Measurements from ENCODE around the gene GFRA1. TPM values are rescaled to one million over a fixed set of nuclear protein-coding genes. Genes with fewer than 3 reads are reported as not detected.

Gene GFRA1
- total RNA-seq, 2 experiments from 2014 or later: not detected

DNA sequence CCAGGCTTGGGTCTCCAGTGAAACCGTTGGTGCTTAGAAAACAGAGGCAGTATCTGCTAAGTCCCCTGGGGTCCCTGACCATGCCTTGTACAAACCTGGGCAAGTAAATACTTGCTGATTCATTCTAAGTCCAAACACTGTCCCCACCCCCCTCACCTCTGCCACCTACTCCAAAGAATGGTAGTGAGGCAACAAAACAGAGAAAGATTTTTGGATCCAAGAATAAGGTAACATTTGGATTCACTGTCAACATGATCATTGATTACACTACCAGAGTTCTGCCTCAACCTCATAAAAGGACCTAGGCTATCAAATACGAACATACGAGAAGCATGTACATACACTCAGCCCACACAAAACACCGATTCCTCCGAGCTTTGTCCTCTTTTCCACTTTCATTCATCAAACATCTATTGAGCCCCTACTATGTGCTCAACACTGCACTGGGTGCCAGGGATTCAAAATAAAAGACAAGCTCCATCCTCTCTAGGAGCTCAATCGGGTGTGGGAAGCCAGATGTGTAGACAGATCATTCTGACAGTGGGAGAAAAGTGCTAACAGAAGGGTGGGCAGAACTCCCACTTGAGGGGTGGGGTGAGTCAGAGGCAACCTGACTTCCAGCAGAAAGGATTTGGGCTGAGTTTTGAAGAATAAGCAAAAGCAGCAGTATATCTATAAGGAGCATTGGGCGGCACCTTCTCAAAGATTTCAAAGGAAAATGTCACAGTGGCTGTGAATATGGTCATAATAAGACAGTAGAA, 71.2 kb downstream of the GFRA1 start:
- intact Hi-C loops (cut with micrococcal nuclease): no loop called here
- H3K9me3 Mint-ChIP-seq: no peaks in the 10 kb centered on the region
- no peak for DNase-seq
- no peak overlapping the region for H3K4me3 Mint-ChIP-seq
- ChIA-PET POLR2A (no interaction called here), CTCF (no interaction called here)
- no peaks in the 10 kb centered on the region for H3K36me3 Mint-ChIP-seq (ENCODE audit: low read depth)
- TF ChIP-seq, protein P1, sequence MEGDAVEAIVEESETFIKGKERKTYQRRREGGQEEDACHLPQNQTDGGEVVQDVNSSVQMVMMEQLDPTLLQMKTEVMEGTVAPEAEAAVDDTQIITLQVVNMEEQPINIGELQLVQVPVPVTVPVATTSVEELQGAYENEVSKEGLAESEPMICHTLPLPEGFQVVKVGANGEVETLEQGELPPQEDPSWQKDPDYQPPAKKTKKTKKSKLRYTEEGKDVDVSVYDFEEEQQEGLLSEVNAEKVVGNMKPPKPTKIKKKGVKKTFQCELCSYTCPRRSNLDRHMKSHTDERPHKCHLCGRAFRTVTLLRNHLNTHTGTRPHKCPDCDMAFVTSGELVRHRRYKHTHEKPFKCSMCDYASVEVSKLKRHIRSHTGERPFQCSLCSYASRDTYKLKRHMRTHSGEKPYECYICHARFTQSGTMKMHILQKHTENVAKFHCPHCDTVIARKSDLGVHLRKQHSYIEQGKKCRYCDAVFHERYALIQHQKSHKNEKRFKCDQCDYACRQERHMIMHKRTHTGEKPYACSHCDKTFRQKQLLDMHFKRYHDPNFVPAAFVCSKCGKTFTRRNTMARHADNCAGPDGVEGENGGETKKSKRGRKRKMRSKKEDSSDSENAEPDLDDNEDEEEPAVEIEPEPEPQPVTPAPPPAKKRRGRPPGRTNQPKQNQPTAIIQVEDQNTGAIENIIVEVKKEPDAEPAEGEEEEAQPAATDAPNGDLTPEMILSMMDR (IDR thresholded peaks at IDR 0.05): no peak
- no peak for ATAC-seq
- no peak overlapping the region for H3K27ac Mint-ChIP-seq
- H3K4me1 Mint-ChIP-seq (ENCODE audit: low read depth): no peaks in the 10 kb centered on the region
- peaks cover 8% of the 10 kb centered on the region for H3K27me3 Mint-ChIP-seq

DNA sequence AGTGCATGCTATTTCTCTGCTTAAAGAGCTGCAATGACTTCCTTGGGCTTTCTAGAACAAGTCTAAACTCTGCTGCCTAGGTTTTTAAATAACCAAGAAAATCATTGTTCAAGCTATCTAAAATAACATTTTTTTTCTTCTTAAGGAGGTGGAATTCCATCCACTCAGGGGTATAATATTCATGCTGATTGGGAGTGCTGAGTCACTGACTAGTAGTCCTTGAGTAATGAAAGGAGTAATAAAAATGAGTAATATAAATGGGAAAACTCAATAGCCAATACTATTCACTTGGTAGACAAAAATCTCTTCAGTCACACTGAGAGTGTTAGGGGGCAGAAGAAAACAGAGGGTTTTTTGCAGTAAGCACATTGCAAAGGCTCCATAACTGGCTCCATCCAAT, 72.0 kb downstream of the GFRA1 start:
- ChIA-PET CTCF (interaction anchor here (0.6 kb wide), 1 partner anchor 25 kb away, joined by 5 read pairs; no protein-coding TSS in a partner anchor), POLR2A (no interaction called here)
- no peak for DNase-seq
- H3K4me1 Mint-ChIP-seq (ENCODE audit: low read depth): no peaks in the 10 kb centered on the region
- no peak for ATAC-seq
- no peaks in the 10 kb centered on the region for H3K9me3 Mint-ChIP-seq
- no peak overlapping the region for H3K27ac Mint-ChIP-seq
- no peak overlapping the region for H3K4me3 Mint-ChIP-seq
- peaks cover 8% of the 10 kb centered on the region for H3K27me3 Mint-ChIP-seq
- TF ChIP-seq, protein P1 (IDR thresholded peaks at IDR 0.05): no peak
- intact Hi-C loops (cut with micrococcal nuclease): no loop called here
- no peaks in the 10 kb centered on the region for H3K36me3 Mint-ChIP-seq (ENCODE audit: low read depth)

DNA sequence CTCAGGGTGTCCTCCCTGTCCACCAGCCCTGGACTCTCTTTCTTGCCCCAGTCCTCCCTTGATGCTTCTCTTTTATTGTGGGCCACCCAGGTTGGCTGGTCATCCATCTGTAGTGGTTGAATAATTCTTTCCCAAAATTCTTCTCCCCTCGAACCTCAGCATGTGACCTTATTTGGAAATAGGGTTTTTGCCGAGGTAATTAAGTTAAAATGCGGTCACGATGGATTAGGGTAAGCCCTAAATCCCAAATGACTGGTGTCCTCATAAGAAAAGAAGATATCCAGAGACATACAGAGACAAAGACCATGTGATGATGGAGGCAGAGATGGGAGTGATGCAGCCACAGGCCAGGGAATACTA, 74.3 kb downstream of the GFRA1 start:
- TF ChIP-seq, protein P1 (IDR thresholded peaks at IDR 0.05): no peak
- CTCF ChIA-PET: no interaction called here

DNA sequence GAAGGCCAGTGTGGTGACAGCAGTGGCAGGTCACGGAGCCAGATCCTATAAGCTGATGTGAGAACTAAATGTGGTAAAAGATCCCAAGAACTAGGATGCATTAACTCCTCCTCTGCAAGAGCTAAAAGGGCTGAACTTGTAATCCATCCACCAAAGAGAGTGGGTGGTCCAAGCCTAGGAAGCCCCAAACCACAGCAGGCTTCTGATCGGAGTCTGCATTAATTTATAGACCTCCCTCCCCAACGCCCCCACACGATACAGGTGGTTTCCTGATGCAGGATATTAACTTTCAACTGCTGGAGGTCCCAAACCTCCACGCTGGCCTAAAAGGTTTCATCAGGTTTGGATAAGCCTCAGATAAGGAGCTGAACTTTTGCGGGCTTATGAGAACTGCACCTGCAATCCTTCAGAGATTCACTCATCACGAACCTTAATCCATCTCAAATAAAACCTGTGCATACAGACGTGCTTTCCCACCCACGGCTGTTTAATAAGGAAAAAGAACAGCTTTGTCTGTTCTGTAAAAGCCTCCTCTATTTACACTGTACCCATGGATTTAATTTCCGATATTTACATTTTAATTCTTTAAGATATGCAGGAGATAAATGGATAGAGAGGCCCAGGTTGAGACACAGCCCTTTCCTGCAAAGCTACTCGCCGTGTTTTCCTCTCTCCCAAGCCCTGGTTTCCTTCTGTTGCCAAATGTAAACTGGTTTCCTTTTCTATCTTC, 74.9 kb downstream of the GFRA1 start:
- Mint-ChIP-seq H3K36me3 (ENCODE audit: low read depth) (no peaks in the 10 kb centered on the region), H3K27ac (no peak overlapping the region), H3K4me3 (no peak overlapping the region), H3K4me1 (ENCODE audit: low read depth) (no peaks in the 10 kb centered on the region), H3K27me3 (peaks cover 8% of the 10 kb centered on the region), H3K9me3 (peaks cover 9% of the 10 kb centered on the region)
- no peak for DNase-seq
- TF ChIP-seq, protein P1 (IDR thresholded peaks at IDR 0.05): no peak
- intact Hi-C loops (cut with micrococcal nuclease): no loop called here
- CTCF ChIA-PET: no interaction called here
- no peak for ATAC-seq
- POLR2A ChIA-PET: no interaction called here

More for the DNA sequence above, 74.3 kb downstream of the GFRA1 start:
- Mint-ChIP-seq H3K27ac (no peak overlapping the region), H3K9me3 (peaks cover 9% of the 10 kb centered on the region), H3K4me1 (ENCODE audit: low read depth) (no peaks in the 10 kb centered on the region), H3K27me3 (peaks cover 8% of the 10 kb centered on the region), H3K4me3 (no peak overlapping the region), H3K36me3 (ENCODE audit: low read depth) (no peaks in the 10 kb centered on the region)
- POLR2A ChIA-PET: no interaction called here
- ATAC-seq (no peak), DNase-seq (no peak)
- intact Hi-C loops (cut with micrococcal nuclease): no loop called here

DNA sequence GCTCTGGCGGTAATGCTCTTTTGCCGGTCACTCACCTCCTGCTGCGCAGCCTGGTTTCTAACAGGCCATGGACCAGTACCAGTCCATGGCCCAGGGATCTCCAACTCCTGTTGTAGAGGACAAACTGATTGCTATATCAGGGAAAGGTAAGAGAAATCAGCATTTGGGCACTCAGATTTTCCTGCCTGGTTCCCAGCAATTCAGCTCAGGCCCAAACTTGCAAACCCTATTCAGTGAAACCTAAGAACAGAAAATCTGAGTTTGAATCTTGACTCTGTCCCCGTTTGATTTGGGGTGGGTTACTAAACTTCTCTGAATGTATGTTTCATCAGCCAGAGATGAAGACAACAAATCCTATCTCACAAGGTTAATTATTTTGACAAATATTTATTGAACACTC, 77.4 kb downstream of the GFRA1 start:
- CTCF ChIA-PET: no interaction called here
- TF ChIP-seq, protein P1 (IDR thresholded peaks at IDR 0.05): no peak
- POLR2A ChIA-PET: no interaction called here
- intact Hi-C loops (cut with micrococcal nuclease): no loop called here
- Mint-ChIP-seq H3K27ac (no peak overlapping the region), H3K27me3 (no peaks in the 10 kb centered on the region), H3K4me1 (ENCODE audit: low read depth) (no peaks in the 10 kb centered on the region), H3K9me3 (peaks cover 9% of the 10 kb centered on the region), H3K36me3 (ENCODE audit: low read depth) (no peaks in the 10 kb centered on the region), H3K4me3 (no peak overlapping the region)
- DNase-seq: no peak
- no peak for ATAC-seq
